KMS-11 (cell line): ENCODE results near the gene EMILIN2.

Source experiments
- H2AFZ ChIP-seq: fragments of 200-600 bp; sonication (generic); 2 replicates; pipeline ENCODE4 v1.6.1; 2016; ENCODE audit warnings: antibody characterized with exemption, mixed run types, low read depth
- H3K27ac ChIP-seq: fragments of 200-600 bp; sonication (generic); 2 replicates; pipeline ENCODE4 v1.6.1; 2016; ENCODE audit warnings: mild to moderate bottlenecking, mixed run types
- H3K27me3 ChIP-seq: fragments of 200-600 bp; sonication (generic); 2 replicates; pipeline ENCODE4 v1.6.1; 2017; ENCODE audit warnings: mild to moderate bottlenecking, low read depth, mixed run types, moderate library complexity; ENCODE audit not compliant: insufficient read depth
- H3K36me3 ChIP-seq: fragments of 200-600 bp; sonication (generic); 2 replicates; pipeline ENCODE4 v1.6.1; 2017; ENCODE audit warnings: mild to moderate bottlenecking, mixed run types; ENCODE audit not compliant: insufficient read depth
- H3K4me1 ChIP-seq: fragments of 200-600 bp; sonication (generic); 2 replicates; pipeline ENCODE4 v1.6.1; 2016; ENCODE audit warnings: mild to moderate bottlenecking, low read depth, mixed run types; ENCODE audit not compliant: poor library complexity, severe bottlenecking
- H3K4me2 ChIP-seq: fragments of 200-600 bp; sonication (generic); 2 replicates; pipeline ENCODE4 v1.7.0; 2016; ENCODE audit warnings: mild to moderate bottlenecking, mixed run types
- H3K4me3 ChIP-seq: fragments of 200-600 bp; sonication (generic); IDR thresholded peaks from 2 replicates; pipeline ENCODE4 v1.6.1; 2017; ENCODE audit warnings: low read depth, low read length, mixed read lengths; ENCODE audit not compliant: insufficient read depth
- H3K79me2 ChIP-seq: fragments of 200-600 bp; sonication (generic); 2 replicates; pipeline ENCODE4 v1.6.1; 2016; ENCODE audit warnings: low read depth, mixed run types; ENCODE audit not compliant: insufficient read depth
- H3K9ac ChIP-seq: fragments of 200-600 bp; sonication (generic); 2 replicates; pipeline ENCODE4 v1.6.1; 2016; ENCODE audit warnings: mild to moderate bottlenecking, mixed run types
- H4K20me1 ChIP-seq: fragments of 200-600 bp; sonication (generic); 2 replicates; pipeline ENCODE4 v1.6.1; 2016; ENCODE audit warnings: mild to moderate bottlenecking, mixed run types; ENCODE audit not compliant: insufficient read depth
- TF ChIP-seq, protein P1 (sequence below): fragments of 200-600 bp; sonication (generic); conservative IDR thresholded peaks from 2 replicates; pipeline ENCODE4 v1.6.1; 2017; ENCODE audit warnings: low read depth, mild to moderate bottlenecking, antibody characterized with exemption, low read length, moderate library complexity, mixed read lengths

Gene EMILIN2

DNA sequence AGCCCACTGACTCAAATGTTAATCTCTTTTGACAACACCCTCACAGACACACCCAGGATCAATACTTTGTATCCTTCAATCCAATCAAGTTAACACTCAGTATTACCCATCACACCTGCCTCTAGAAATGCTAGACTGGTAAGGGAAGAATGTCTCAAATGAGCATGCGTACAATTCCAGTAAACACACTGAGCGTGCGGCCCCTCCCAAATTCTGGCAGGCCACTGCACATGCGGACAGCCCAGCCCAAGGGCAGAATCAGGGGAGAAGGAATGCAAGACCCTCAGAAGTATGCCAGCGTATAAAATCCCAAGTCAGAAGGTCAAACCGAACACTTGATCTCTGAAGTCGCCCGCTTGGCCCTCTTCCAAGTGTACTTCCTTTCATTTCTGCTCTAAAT lies 7.6 kb upstream of the EMILIN2 start:
- Histone ChIP-seq H2AFZ (no peak overlapping the region), H3K27me3 (no peaks in the 10 kb centered on the region), H3K4me3 (no peak overlapping the region), H3K36me3 (no peaks in the 10 kb centered on the region), H3K27ac (no peak overlapping the region), H3K9ac (no peak overlapping the region), H3K4me2 (no peak overlapping the region), H4K20me1 (no peaks in the 10 kb centered on the region), H3K4me1 (no peaks in the 10 kb centered on the region), H3K79me2 (no peaks in the 10 kb centered on the region)
- TF ChIP-seq, protein P1, sequence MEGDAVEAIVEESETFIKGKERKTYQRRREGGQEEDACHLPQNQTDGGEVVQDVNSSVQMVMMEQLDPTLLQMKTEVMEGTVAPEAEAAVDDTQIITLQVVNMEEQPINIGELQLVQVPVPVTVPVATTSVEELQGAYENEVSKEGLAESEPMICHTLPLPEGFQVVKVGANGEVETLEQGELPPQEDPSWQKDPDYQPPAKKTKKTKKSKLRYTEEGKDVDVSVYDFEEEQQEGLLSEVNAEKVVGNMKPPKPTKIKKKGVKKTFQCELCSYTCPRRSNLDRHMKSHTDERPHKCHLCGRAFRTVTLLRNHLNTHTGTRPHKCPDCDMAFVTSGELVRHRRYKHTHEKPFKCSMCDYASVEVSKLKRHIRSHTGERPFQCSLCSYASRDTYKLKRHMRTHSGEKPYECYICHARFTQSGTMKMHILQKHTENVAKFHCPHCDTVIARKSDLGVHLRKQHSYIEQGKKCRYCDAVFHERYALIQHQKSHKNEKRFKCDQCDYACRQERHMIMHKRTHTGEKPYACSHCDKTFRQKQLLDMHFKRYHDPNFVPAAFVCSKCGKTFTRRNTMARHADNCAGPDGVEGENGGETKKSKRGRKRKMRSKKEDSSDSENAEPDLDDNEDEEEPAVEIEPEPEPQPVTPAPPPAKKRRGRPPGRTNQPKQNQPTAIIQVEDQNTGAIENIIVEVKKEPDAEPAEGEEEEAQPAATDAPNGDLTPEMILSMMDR, result no peak

DNA sequence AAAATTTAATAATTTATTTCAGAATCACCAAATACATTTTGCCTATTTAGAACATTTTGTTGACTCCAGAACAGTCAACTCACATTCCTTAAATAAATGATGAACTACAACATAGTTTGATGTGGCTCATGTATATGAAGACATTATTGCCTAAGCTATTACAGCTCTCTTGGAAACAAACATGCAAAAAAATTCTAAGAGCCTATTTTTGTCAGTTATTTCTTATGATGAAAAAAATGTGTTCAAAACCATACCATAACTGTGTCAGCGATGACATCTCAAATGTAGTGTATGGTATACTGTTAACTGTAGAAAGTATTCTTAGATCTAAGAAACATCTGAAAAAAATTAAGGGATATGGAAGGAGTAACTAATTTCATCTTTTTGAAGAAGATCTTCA lies 6.3 kb upstream of the EMILIN2 start:
- H2AFZ ChIP-seq, result no peak overlapping the region
- no peaks in the 10 kb centered on the region for H3K36me3 ChIP-seq
- TF ChIP-seq, protein P1, result no peak
- H3K27me3 ChIP-seq, result no peaks in the 10 kb centered on the region
- no peak overlapping the region for H3K4me2 ChIP-seq
- H3K27ac ChIP-seq, result no peak overlapping the region
- H3K4me1 ChIP-seq, result no peaks in the 10 kb centered on the region
- H4K20me1 ChIP-seq, result no peaks in the 10 kb centered on the region
- H3K9ac ChIP-seq, result no peak overlapping the region
- H3K79me2 ChIP-seq, result no peaks in the 10 kb centered on the region
- H3K4me3 ChIP-seq, result no peak overlapping the region

DNA sequence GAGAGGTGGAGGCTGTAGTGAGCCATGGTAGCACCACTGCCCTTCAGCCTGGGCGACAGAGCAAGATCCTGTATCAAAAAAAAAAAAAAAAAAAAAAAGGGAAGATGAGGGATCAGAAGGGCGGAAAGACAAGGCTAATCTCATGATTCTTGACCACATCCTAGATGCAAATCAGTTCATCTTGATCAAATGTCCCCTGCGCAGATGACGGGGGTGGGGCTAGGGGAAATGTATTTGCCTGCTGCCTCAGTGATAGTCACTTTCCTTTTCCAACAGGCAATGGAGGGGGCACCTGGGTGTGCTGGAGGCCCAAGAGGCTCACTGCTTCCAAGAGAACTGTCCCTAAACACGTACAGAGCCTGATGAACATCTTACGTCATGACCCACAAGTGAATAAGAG lies 3.7 kb upstream of the EMILIN2 start:
- Histone ChIP-seq H2AFZ (no peak overlapping the region), H3K27ac (no peak overlapping the region), H3K36me3 (no peaks in the 10 kb centered on the region), H3K79me2 (no peaks in the 10 kb centered on the region), H3K27me3 (no peaks in the 10 kb centered on the region), H3K4me2 (no peak overlapping the region), H3K9ac (no peak overlapping the region), H4K20me1 (no peaks in the 10 kb centered on the region), H3K4me3 (no peak overlapping the region), H3K4me1 (no peaks in the 10 kb centered on the region)
- TF ChIP-seq, protein P1, result no peak

DNA sequence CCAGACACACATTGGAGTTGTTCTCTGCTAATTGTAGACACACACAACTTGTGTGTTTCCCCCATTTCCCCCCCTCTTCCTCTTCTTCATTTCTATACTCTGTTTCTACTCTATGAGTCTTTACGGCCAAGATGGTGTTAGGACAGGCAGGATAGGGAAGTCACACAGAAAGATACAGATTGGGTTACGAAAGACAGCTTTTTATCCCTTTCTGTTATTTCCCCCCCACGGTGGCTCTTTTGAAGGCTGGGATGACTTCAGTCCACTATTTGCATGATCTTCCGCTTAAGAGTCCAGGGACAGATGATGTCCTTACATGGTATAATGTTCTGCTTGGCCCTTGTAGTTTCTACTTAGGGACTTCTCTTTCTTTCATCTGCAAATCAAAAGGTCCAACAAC lies 1.6 kb upstream of the EMILIN2 start:
- H3K27me3 ChIP-seq, result no peaks in the 10 kb centered on the region
- no peaks in the 10 kb centered on the region for H3K79me2 ChIP-seq
- H3K4me1 ChIP-seq, result no peaks in the 10 kb centered on the region
- H4K20me1 ChIP-seq, result no peaks in the 10 kb centered on the region
- TF ChIP-seq, protein P1, result no peak
- H3K4me3 ChIP-seq, result no peak overlapping the region
- no peak overlapping the region for H3K4me2 ChIP-seq
- no peak overlapping the region for H3K27ac ChIP-seq
- H3K36me3 ChIP-seq, result no peaks in the 10 kb centered on the region
- H3K9ac ChIP-seq, result no peak overlapping the region
- H2AFZ ChIP-seq, result no peak overlapping the region
